ENCODE data around the gene GRAP2.

GRAP2 gene

DNA sequence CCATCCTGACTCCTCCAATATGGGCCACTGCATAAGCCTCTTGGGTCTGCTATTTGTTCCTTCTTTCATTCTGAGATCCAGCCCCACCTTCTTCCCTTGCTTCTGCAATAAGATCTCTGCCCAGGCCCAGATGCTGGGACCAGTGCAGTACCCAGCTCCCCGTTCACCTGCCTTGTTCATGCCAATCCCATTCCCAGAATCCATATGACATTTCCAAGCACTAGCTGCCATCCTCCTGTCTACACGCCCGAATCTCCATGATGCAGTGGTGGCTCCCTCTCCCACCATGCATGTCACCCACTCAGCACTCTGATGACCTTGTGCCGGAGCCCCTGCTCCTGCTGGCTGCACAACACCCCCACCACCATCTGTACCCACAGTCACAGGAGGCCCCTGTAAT, 82.5 kb downstream of the GRAP2 start:
- TF ChIP-seq, protein P1, sequence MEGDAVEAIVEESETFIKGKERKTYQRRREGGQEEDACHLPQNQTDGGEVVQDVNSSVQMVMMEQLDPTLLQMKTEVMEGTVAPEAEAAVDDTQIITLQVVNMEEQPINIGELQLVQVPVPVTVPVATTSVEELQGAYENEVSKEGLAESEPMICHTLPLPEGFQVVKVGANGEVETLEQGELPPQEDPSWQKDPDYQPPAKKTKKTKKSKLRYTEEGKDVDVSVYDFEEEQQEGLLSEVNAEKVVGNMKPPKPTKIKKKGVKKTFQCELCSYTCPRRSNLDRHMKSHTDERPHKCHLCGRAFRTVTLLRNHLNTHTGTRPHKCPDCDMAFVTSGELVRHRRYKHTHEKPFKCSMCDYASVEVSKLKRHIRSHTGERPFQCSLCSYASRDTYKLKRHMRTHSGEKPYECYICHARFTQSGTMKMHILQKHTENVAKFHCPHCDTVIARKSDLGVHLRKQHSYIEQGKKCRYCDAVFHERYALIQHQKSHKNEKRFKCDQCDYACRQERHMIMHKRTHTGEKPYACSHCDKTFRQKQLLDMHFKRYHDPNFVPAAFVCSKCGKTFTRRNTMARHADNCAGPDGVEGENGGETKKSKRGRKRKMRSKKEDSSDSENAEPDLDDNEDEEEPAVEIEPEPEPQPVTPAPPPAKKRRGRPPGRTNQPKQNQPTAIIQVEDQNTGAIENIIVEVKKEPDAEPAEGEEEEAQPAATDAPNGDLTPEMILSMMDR (conservative IDR thresholded peaks at IDR 0.05; ENCODE audit: low read length) = no peak
- DNase-seq (ENCODE audit: low read depth) = no peak
- no peak overlapping the region for H3K4me3 ChIP-seq (ENCODE audit: low read length)

DNA sequence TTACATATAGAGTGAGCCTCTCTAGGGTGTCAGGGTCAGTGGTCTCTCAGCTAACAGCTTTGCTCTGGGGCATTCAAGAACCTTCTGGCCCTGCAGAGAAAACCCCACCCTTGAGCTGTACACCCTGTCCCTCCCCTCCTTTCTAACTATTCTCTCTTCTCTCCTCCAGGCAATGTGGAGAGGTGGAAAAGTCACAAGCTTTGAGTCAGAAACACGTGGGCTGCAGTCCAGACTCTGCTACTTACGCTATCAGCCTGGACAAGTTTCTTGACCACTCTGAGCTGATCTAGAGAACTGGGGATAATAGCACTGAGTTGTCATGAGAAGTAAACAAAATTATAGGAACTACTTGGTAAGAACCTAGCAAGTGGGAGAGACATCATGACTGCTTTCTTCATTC, 83.1 kb downstream of the GRAP2 start:
- H3K4me3 ChIP-seq (ENCODE audit: low read length) = no peak overlapping the region
- DNase-seq (ENCODE audit: low read depth) = no peak
- TF ChIP-seq, protein P1 (conservative IDR thresholded peaks at IDR 0.05; ENCODE audit: low read length) = no peak

DNA sequence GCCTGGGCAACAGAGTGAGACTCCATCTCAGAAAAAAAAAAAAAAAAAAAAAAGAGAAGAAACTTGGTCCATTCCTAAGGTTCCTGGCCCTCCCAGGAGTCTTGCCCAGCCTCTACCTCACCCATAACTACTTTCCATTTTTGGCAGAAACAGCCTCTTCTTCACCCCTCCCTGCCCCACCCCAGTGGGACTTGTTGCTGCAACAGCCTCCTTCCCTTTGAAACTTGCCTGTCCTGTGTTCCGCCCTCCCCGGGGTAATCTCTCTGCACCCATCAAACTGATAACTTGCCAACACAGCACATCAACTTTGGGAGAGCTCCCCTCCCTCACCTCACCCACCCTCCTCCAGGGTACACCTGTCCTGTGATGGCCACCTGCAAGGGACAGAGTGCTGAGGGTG, 83.9 kb downstream of the GRAP2 start:
- no peak for DNase-seq (ENCODE audit: low read depth)
- no peak overlapping the region for H3K4me3 ChIP-seq (ENCODE audit: low read length)
- TF ChIP-seq, protein P1 (conservative IDR thresholded peaks at IDR 0.05; ENCODE audit: low read length) = no peak

DNA sequence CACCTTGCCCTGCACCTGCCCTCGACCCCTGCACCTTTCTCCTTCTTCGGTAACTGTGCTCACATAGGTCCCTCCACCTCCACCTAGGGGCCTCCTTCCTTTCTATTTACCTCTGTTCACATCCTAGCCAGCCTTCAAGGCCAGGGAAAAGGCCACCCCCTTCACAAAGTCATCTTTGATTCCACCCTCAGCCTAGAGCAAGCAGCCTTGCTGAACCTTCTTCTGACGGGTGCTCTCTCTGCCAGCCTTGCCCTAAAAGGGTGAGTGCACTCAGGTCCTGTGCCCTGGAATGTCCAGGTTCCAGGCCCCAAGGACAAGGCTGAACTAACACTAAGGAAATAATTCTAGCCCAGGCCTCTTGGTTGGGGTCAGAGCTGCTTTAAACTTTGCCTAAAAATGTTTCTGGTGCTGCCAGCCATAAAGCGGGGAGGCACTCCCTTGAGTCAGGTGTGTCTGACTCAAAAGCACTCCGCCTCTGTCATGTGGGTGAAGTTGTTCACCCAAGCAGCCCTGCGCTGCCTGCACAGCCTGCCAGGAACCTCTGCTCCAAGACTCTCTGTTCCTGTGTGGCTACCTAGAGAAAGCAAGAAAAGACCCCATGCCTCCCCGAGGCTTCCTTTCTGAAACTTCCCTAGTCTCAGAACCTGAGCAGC, 84.6 kb downstream of the GRAP2 start:
- TF ChIP-seq, protein P1 (conservative IDR thresholded peaks at IDR 0.05; ENCODE audit: low read length) = no peak
- no peak for DNase-seq (ENCODE audit: low read depth)
- no peak overlapping the region for H3K4me3 ChIP-seq (ENCODE audit: low read length)

DNA sequence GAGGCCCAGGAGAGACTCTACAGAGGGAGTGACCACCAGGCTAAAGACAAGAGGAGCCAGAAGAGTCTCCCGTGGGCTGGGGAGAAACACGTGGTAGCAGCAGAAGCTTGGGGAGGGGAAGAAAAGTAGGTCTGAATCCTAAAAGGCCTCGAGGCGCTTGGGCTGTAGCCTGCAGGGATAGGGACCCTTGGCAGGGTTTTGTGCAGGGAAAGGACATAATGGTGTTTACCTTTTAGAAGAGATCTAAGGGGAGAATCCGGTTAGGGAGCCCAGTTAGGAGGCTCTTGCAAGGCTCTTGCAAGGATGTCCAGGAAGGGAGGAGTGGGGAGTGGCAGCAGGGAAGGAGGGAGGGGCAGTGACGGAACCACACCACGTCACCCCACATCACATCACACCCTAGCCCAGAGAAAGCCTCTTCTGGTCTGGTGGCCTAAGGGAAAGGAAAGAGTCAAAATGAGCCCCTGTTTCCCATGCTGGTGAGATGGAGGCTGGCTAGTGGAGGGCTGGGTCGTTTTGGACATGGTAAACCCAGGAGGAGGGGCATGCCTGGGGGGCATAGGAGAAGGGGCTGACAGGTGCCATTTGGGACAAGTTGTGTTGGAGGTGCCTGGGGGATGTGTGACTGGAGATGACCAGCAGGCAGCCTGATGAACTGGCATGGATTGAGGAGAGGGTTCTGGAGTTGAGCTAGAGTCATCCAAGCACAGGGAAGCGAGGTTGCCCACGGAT, 87.7 kb downstream of the GRAP2 start:
- H3K4me3 ChIP-seq (ENCODE audit: low read length) = no peak overlapping the region
- TF ChIP-seq, protein P1 (conservative IDR thresholded peaks at IDR 0.05; ENCODE audit: low read length) = no peak
- no peak for DNase-seq (ENCODE audit: low read depth)

DNA sequence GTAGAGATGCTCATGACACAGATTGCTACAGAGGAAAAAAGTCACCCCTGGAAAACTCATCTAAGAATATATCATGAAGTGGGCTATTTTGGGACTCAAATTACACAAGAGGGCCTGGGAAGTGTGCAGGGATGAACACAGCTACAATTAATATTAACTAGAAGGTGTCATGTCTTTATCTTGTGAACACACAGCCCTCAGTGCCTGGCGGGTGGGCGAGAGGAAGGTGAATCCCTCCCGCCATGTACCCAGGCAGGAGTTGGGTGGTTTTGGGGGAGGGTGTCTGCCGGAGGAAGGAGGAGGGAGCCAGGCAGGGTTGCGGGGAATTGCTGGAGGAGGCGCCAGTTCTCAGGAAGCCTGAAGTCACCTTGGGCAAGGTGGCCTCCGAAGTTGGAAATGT, 88.7 kb downstream of the GRAP2 start:
- TF ChIP-seq, protein P1 (conservative IDR thresholded peaks at IDR 0.05; ENCODE audit: low read length) = no peak
- no peak for DNase-seq (ENCODE audit: low read depth)
- H3K4me3 ChIP-seq (ENCODE audit: low read length) = no peak overlapping the region

DNA sequence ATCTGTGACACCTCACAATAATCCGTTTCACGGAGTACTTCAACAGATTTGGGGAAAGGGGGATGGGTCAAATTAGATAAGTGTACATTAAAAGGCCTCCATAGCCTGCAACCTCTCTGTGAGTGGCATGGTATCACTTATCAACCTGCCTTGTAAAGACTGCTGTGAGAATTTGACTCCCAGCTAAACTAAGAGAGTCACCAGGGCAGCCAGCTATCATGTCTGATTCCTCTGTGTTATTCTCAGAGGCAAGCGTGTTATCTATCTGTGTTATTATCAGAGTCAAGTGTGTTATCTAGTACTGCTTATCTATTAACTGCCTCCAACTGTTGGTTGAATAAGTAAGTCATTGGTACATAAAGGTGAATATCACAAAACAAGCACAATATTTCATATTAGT, 89.8 kb downstream of the GRAP2 start:
- TF ChIP-seq, protein P1 (conservative IDR thresholded peaks at IDR 0.05; ENCODE audit: low read length) = no peak
- no peak overlapping the region for H3K4me3 ChIP-seq (ENCODE audit: low read length)
- DNase-seq (ENCODE audit: low read depth) = no peak
